ELF-1 (cell line): ENCODE results near the gene SASH1.
A peak's percentile ranks its signal among the peaks of the same experiment; 100 is the strongest.

Experiments
- DNase-seq: peaks from one replicate; pipeline ENCODE4 v3.0.0-alpha.2; 2016; ENCODE audit warnings: low read depth, low spot score

SASH1 gene

GRCh38 chr6:148457137-148457842, 114.7 kb downstream of the SASH1 start:
- DNase-seq: no peak

GRCh38 chr6:148457843-148458159, 115.2 kb downstream of the SASH1 start:
- no peak for DNase-seq

DNA sequence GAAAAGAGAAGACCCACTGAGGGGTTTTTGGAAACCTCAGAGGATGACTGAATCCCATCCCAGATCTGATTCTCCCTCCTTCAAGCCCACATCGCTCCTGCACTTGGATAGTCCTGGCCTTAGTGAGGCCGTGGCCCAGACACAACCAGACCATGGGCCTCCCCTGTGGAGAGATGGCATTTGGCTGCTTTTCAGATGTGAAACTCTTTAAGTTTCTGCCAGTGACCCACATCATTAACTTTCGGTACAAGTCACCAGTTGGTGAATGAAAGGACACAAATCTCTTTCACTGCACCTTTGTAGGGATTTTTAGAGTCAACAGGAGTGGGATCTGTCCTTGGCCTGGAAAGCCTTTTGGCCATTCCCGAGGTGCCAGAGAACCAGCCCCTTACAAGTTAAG, 116.6 kb downstream of the SASH1 start:
- DNase-seq: no peak

GRCh38 chr6:148460876-148461646, 118.4 kb downstream of the SASH1 start:
- DNase-seq: no peak

- no peak for DNase-seq
Measured at GRCh38 chr6:148461986-148462577, 119.4 kb downstream of the SASH1 start.

- no peak for DNase-seq
Measured at GRCh38 chr6:148463671-148464070, 121.0 kb downstream of the SASH1 start.

- peak; percentile 61 for DNase-seq
Measured at GRCh38 chr6:148464319-148465010, 121.8 kb downstream of the SASH1 start.

- no peak for DNase-seq
Measured at GRCh38 chr6:148465011-148465335, 122.3 kb downstream of the SASH1 start.

GRCh38 chr6:148465670-148466069, 123.0 kb downstream of the SASH1 start:
- no peak for DNase-seq

DNA sequence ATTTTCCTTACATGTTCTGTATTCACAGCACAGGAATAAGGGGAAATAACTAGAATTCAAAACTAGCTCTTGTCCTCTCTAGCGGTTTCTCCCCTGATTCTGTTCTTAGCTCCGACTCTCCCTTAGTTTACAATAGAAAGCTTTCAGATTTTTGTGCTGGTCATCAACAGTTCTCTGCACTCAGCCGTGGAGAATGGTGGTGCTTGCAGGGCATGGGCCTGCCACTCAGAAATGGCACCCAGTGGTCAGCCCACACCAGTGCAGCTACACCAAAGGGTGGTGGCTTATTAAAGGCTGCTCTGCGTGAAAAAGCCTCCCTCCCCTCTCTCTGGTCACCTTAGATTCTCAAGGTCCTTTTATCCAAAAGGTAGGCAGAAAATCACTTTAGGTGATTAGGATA, 123.5 kb downstream of the SASH1 start:
- DNase-seq: no peak

- no peak for DNase-seq
Measured at GRCh38 chr6:148467926-148468325, 125.3 kb downstream of the SASH1 start.

DNA sequence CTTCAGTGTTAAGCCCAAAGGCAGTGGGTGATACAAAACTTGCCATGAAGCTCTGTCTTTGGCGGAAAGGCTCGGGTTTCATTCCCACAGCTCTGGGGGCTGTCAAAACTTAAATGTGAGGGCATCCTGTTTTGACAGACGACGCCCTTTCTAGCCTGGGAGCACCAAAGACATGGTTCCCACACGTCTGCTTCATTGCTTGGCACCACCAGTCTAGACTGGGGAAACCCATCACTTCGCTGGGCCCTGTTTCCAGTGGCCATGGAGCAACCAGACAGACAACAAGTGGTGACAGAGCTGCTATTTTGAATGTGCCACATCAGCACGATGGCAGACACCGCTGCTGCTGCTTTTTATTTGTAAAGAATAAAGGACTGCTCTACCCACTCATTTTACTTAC, 127.5 kb downstream of the SASH1 start:
- no peak for DNase-seq

- no peak for DNase-seq
Measured at GRCh38 chr6:148470606-148471465, 128.2 kb downstream of the SASH1 start.

GRCh38 chr6:148471624-148472159, 129.1 kb downstream of the SASH1 start:
- no peak for DNase-seq

DNA sequence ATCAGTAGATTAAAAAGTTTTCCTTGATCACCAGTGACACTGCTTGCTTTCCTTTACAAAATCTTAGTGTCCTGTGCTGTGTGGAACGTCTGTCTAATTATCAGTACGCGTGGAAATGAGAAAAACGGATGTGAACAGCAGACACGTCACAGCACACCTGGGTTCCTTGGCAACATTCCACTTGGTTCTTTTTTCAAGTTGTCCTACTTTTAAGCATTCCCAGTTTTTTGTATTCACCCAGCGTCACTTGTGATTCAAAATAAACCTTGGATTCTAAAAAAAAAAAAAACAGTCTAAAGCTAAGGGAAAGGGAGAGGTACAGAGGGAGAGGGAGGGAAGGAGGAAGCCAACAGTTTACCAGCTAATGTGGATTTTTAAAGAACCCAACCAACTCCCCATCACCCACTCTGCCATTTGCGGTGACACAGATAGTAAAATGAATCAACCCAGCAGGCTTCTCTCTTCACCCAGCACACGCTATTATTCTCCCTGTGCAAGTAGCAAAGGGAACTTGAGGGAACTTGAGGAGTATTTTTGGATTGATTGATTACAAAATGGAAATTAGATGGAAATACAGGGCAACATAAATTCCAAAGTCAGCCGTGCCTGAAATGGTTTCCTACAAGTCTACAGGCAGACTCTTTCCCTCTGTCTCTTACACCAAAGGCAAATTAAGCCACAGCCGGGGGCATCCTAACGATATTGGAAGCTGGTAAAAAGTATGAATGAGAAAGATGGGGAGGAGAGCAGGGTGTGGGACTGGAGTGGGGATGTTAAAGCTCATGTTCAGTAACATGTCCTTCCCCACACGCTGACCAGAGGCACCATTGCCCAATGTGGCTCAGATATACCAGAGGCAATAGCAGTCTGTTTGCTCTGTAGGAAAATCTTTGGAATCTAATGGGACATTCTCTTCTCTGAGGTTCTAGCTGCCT, 129.8 kb downstream of the SASH1 start:
- DNase-seq: no peak

DNA sequence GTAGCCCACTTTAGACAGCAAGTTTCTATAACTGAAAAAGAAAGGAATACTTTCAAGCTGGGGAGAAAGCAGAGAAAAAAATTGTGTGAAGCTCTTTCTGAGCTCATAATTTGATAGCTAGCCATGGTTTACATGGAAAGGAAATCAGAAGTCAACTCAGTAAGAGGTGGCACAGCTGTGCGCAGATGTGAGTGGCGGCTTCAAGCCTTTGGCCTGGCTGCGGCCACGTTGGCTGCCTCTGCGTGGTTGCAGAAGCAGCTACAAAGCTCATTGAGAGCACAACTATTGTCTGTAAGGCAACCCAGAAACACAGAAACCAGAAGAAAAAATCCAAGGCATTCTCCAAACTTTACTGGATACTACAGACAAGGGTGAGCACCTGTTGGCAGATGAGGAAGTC, 136.9 kb downstream of the SASH1 start:
- no peak for DNase-seq

- DNase-seq: no peak
Measured at GRCh38 chr6:148487461-148487860, 144.8 kb downstream of the SASH1 start.

- DNase-seq: no peak
Measured at GRCh38 chr6:148491638-148492251, 149.1 kb downstream of the SASH1 start.

- DNase-seq: no peak
Measured at GRCh38 chr6:148492654-148493290, 150.1 kb downstream of the SASH1 start.
